ENCODE results near the gene CARHSP1. TPM values are rescaled to one million over a fixed set of nuclear protein-coding genes. Genes with fewer than 3 reads are reported as not detected.
A peak's percentile ranks its signal among the peaks of the same experiment; 100 is the strongest.
"Not testable (repeated sequence)": the region's sequence is repeated elsewhere in the genome, so short reads cannot be mapped to it uniquely, and the experiment has no call there.

The CARHSP1 gene
- total and polyA plus RNA-seq, 8 donors = 19.8 to 78.7 (median 32.3) TPM

DNA sequence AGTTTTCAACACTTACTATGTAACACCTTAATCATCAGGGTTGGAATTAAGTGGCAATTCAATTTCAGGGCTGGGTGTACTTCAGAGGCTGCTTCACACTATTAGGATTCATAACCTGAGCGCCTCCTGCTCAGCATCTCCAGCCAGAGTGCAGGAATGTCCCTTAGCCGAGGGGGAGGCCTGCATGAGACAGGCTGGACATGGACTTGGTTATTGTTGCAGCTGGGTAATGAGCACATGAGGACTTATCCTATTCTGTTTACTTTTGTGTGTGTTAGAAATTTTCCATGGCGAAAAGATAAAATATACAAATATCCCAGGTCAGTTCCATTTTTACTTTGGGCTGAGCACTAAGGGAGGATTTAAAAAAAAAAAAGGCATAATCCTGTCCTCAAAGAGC is 60.8 kb downstream of the CARHSP1 start:
- FAIRE-seq = no peak
- Histone ChIP-seq H3K4me1 (peaks cover 0 to 2% (median 0%) of the 10 kb centered on the region in 3 donors), H3K9me3 (no peaks in the 10 kb centered on the region), H3K27me3 (no peaks in the 10 kb centered on the region), H3K4me3 (no peak overlapping the region), H3K36me3 (peaks cover 4 to 90% (median 57%) of the 10 kb centered on the region in 3 donors), H3K27ac (no peak overlapping the region)
- intact Hi-C loops (cut with DNase I) = no loop called here
- WGBS, 2 donors = 60 to 62% methylated on average over 3 of the region's 3 CpGs
- no peak for TF ChIP-seq CTCF (IDR thresholded peaks at IDR 0.05)
- no peak for DNase-seq
- ATAC-seq = peak; percentile 45 to 71 (median 46)

- H3K9me3 ChIP-seq = no peaks in the 10 kb centered on the region
- H3K36me3 ChIP-seq = peaks cover 4 to 90% (median 52%) of the 10 kb centered on the region in 3 donors
- peaks cover 0 to 2% (median 0%) of the 10 kb centered on the region in 3 donors for H3K4me1 ChIP-seq
- FAIRE-seq (no peak), DNase-seq (no peak), ATAC-seq (peak; percentile 35 to 56 (median 48))
- TF ChIP-seq CTCF (IDR thresholded peaks at IDR 0.05) = no peak
- H3K27me3 ChIP-seq = no peaks in the 10 kb centered on the region
- intact Hi-C loops (cut with DNase I) = no loop called here
- H3K27ac ChIP-seq = no peak overlapping the region
- no peak overlapping the region for H3K4me3 ChIP-seq
- WGBS, 2 donors = 58 to 63% methylated on average over 5 of the region's 5 CpGs
Observed at GRCh38 chr16:8807189-8807588, 61.6 kb downstream of the CARHSP1 start.

GRCh38 chr16:8806272-8806983 is 62.4 kb downstream of the CARHSP1 start:
- Histone ChIP-seq H3K27me3 (no peaks in the 10 kb centered on the region), H3K36me3 (peaks cover 0 to 90% (median 47%) of the 10 kb centered on the region in 3 donors), H3K27ac (no peak overlapping the region), H3K4me1 (peaks cover 0 to 6% (median 5%) of the 10 kb centered on the region in 3 donors), H3K4me3 (no peak overlapping the region), H3K9me3 (no peaks in the 10 kb centered on the region)
- ATAC-seq (peak in 3 of 4 donors; percentile 13 to 31 (median 26)), FAIRE-seq (no peak), DNase-seq (no peak)
- TF ChIP-seq CTCF (IDR thresholded peaks at IDR 0.05) = no peak
- WGBS, 2 donors = 69 to 71% methylated on average over 13 of the region's 13 CpGs
- intact Hi-C loops (cut with DNase I) = no loop called here

GRCh38 chr16:8804313-8804712 is 64.5 kb downstream of the CARHSP1 start:
- H3K4me1 ChIP-seq = peaks cover 8 to 25% (median 16%) of the 10 kb centered on the region in 3 donors
- FAIRE-seq (no peak), ATAC-seq (no peak), DNase-seq (no peak)
- H3K27me3 ChIP-seq = no peaks in the 10 kb centered on the region
- 80 to 82% methylated on average over 6 of the region's 6 CpGs for WGBS, 2 donors
- H3K36me3 ChIP-seq = peaks cover 0 to 70% (median 47%) of the 10 kb centered on the region in 3 donors
- TF ChIP-seq CTCF (IDR thresholded peaks at IDR 0.05) = no peak
- intact Hi-C loops (cut with DNase I) = no loop called here
- H3K27ac ChIP-seq = no peak overlapping the region
- no peaks in the 10 kb centered on the region for H3K9me3 ChIP-seq
- no peak overlapping the region for H3K4me3 ChIP-seq

- H3K9me3 ChIP-seq; H3K27me3 ChIP-seq; H3K27ac ChIP-seq; intact Hi-C loops (cut with DNase I); FAIRE-seq; DNase-seq; ATAC-seq; H3K4me3 ChIP-seq: not testable (repeated sequence)
- Histone ChIP-seq H3K36me3 (peaks cover 0 to 66% (median 43%) of the 10 kb centered on the region in 3 donors), H3K4me1 (peaks cover 10 to 30% (median 21%) of the 10 kb centered on the region in 3 donors)
- 89 to 90% methylated on average over 12 of the region's 12 CpGs for WGBS, 2 donors
Observed at GRCh38 chr16:8803733-8804132, 65.1 kb downstream of the CARHSP1 start.

Other genes with a start within 250 kb of the CARHSP1 start
- 10 to 100 TPM in 5 of 6 donors, 1 to 10 TPM in 1; 9.7 to 19.3 (median 14.3) TPM for gene METTL22, start 247.3 kb downstream of the CARHSP1 start, total RNA-seq
- 10 to 100 TPM; 28.6 to 38.9 TPM for gene METTL22, start 247.3 kb downstream of the CARHSP1 start, polyA plus RNA-seq
- 10 to 100 TPM; 21.5 to 50.2 (median 29.1) TPM for gene ABAT, start 194.4 kb downstream of the CARHSP1 start, total RNA-seq
- gene ABAT, start 194.4 kb downstream of the CARHSP1 start, polyA plus RNA-seq = 10 to 100 TPM; 26.0 to 30.4 TPM
- 1 to 10 TPM; 2.7 to 6.1 (median 4.4) TPM for gene TMEM186, start 71.4 kb downstream of the CARHSP1 start, total RNA-seq
- gene TMEM186, start 71.4 kb downstream of the CARHSP1 start, polyA plus RNA-seq = 1 to 10 TPM; 3.8 to 9.3 TPM
- gene PMM2, start 71.2 kb downstream of the CARHSP1 start, total RNA-seq = 10 to 100 TPM; 19.2 to 40.3 (median 29.4) TPM
- gene PMM2, start 71.2 kb downstream of the CARHSP1 start, polyA plus RNA-seq = 10 to 100 TPM; 19.6 to 23.9 TPM
- not detected for gene LITAFD, start 13.3 kb upstream of the CARHSP1 start, total RNA-seq
- gene LITAFD, start 13.3 kb upstream of the CARHSP1 start, polyA plus RNA-seq = not detected
- gene USP7, start 94.9 kb upstream of the CARHSP1 start, total RNA-seq = 10 to 100 TPM; 37.1 to 56.5 (median 40.6) TPM
- 10 to 100 TPM; 13.0 to 30.2 TPM for gene USP7, start 94.9 kb upstream of the CARHSP1 start, polyA plus RNA-seq
- gene HAPSTR1, start 222.6 kb upstream of the CARHSP1 start, total RNA-seq = 10 to 100 TPM; 17.1 to 35.5 (median 23.6) TPM
- 10 to 100 TPM in 1 of 2 donors, 1 to 10 TPM in 1; 6.0 to 10.9 TPM for gene HAPSTR1, start 222.6 kb upstream of the CARHSP1 start, polyA plus RNA-seq

All from pancreas (tissue), 10 donors.